Glutamatergic neuron (in vitro differentiated cells): Measurements from ENCODE around the gene ACACB. TPM values are rescaled to one million over a fixed set of nuclear protein-coding genes. Genes with fewer than 3 reads are reported as not detected.
"Not testable (repeated sequence)": the region's sequence is repeated elsewhere in the genome, so short reads cannot be mapped to it uniquely, and the experiment has no call there.

Source experiments
- DNase-seq: peaks from one replicate; pipeline ENCODE4 v3.0.0; 2022
- H3K27ac Mint-ChIP-seq: one replicate; pipeline ENCODE4 v1.8.0; 2020; ENCODE audit warnings: mild to moderate bottlenecking, mixed read lengths, inconsistent platforms; ENCODE audit not compliant: unreplicated experiment
- H3K27me3 Mint-ChIP-seq: one replicate; pipeline ENCODE4 v1.8.0; 2020; ENCODE audit warnings: mild to moderate bottlenecking, moderate library complexity, mixed read lengths, inconsistent platforms; ENCODE audit not compliant: unreplicated experiment
- H3K36me3 Mint-ChIP-seq: one replicate; pipeline ENCODE4 v1.8.0; 2020; ENCODE audit warnings: mild to moderate bottlenecking, mixed read lengths, inconsistent platforms; ENCODE audit not compliant: unreplicated experiment
- H3K4me1 Mint-ChIP-seq: one replicate; pipeline ENCODE4 v1.8.0; 2020; ENCODE audit warnings: mild to moderate bottlenecking, low read depth, mixed read lengths, inconsistent platforms; ENCODE audit not compliant: unreplicated experiment
- H3K4me3 Mint-ChIP-seq: one replicate; pipeline ENCODE4 v1.8.0; 2020; ENCODE audit warnings: mild to moderate bottlenecking, mixed read lengths, inconsistent platforms; ENCODE audit not compliant: unreplicated experiment
- H3K9me3 Mint-ChIP-seq: one replicate; pipeline ENCODE4 v1.8.0; 2020; ENCODE audit warnings: mild to moderate bottlenecking, moderate library complexity, mixed read lengths, inconsistent platforms; ENCODE audit not compliant: unreplicated experiment
- CTCF ChIP-seq: fragments of 200-600 bp; sonication (generic); IDR thresholded peaks from one replicate; pipeline ENCODE4 v1.5.0; 2021; ENCODE audit not compliant: partially characterized antibody, unreplicated experiment
- total RNA-seq: library from RNA; stranded (reverse); fragmentation: NEBNext Ultra II Directional; extraction: Animal tissue kit (Norgen Biotek cat#: 25700); gene quantifications from one replicate; pipeline ENCODE4 v1.2.1, GENCODE V29; 2021; ENCODE audit not compliant: unreplicated experiment

Gene ACACB
- total RNA-seq, 1 donor from 2014 or later: 3.8 TPM

- DNase-seq: no peak
- Mint-ChIP-seq H3K27ac (no peak overlapping the region), H3K9me3 (peaks cover 3% of the 10 kb centered on the region), H3K36me3 (no peaks in the 10 kb centered on the region), H3K27me3 (peaks cover 5% of the 10 kb centered on the region), H3K4me1 (no peaks in the 10 kb centered on the region), H3K4me3 (no peak overlapping the region)
- TF ChIP-seq CTCF: no peak
Observed at GRCh38 chr12:109137055-109137454, 20.7 kb downstream of the ACACB start.

GRCh38 chr12:109139360-109139759 lies 23.0 kb downstream of the ACACB start:
- H3K27me3 Mint-ChIP-seq: peaks cover 4% of the 10 kb centered on the region
- no peaks in the 10 kb centered on the region for H3K36me3 Mint-ChIP-seq
- peaks cover 3% of the 10 kb centered on the region for H3K9me3 Mint-ChIP-seq

GRCh38 chr12:109139791-109140190 lies 23.4 kb downstream of the ACACB start:
- peaks cover 4% of the 10 kb centered on the region for H3K27me3 Mint-ChIP-seq
- H3K9me3 Mint-ChIP-seq: peaks cover 3% of the 10 kb centered on the region
- no peak for DNase-seq
- no peaks in the 10 kb centered on the region for H3K36me3 Mint-ChIP-seq
- no peak overlapping the region for H3K4me3 Mint-ChIP-seq
- no peaks in the 10 kb centered on the region for H3K4me1 Mint-ChIP-seq
- H3K27ac Mint-ChIP-seq: no peak overlapping the region
- TF ChIP-seq CTCF: no peak

More at GRCh38 chr12:109139360-109139759, 23.0 kb downstream of the ACACB start:
- TF ChIP-seq CTCF: no peak
- Mint-ChIP-seq H3K4me1 (no peaks in the 10 kb centered on the region), H3K27ac (no peak overlapping the region), H3K4me3 (no peak overlapping the region)
- DNase-seq: no peak

GRCh38 chr12:109140560-109140959 lies 24.2 kb downstream of the ACACB start:
- H3K36me3 Mint-ChIP-seq: no peaks in the 10 kb centered on the region
- H3K9me3 Mint-ChIP-seq: peaks cover 2% of the 10 kb centered on the region
- H3K4me1 Mint-ChIP-seq: no peaks in the 10 kb centered on the region
- no peak for DNase-seq
- TF ChIP-seq CTCF: no peak
- peaks cover 4% of the 10 kb centered on the region for H3K27me3 Mint-ChIP-seq
- no peak overlapping the region for H3K4me3 Mint-ChIP-seq
- H3K27ac Mint-ChIP-seq: no peak overlapping the region

- Mint-ChIP-seq H3K36me3 (no peaks in the 10 kb centered on the region), H3K27me3 (peaks cover 6% of the 10 kb centered on the region), H3K9me3 (peaks cover 2% of the 10 kb centered on the region), H3K4me3 (no peak overlapping the region), H3K27ac (no peak overlapping the region), H3K4me1 (no peaks in the 10 kb centered on the region)
- no peak for TF ChIP-seq CTCF
- DNase-seq: no peak
Observed at GRCh38 chr12:109144224-109144623, 27.8 kb downstream of the ACACB start.

- not testable (repeated sequence) for H3K36me3 Mint-ChIP-seq, DNase-seq, H3K27me3 Mint-ChIP-seq, H3K9me3 Mint-ChIP-seq, H3K4me1 Mint-ChIP-seq, H3K4me3 Mint-ChIP-seq, H3K27ac Mint-ChIP-seq
Observed at GRCh38 chr12:109147126-109147525, 30.7 kb downstream of the ACACB start.
